H1 (cell line): ENCODE data around the gene STAT3. TPM values are rescaled to one million over a fixed set of nuclear protein-coding genes. Genes with fewer than 3 reads are reported as not detected.

ENCODE experiments used
- CTCF ChIA-PET: fragments of 300-600 bp; sonication (Branson Sonifier 250); formaldehyde crosslinking; loops from one replicate; lab custom pipeline; 2021; ENCODE audit not compliant: partially characterized antibody; lab: Charles Lee
- POLR2A ChIA-PET: fragments of 300-600 bp; sonication (Branson Sonifier 250); formaldehyde crosslinking; loops from one replicate; lab custom pipeline; 2021; ENCODE audit warnings: inconsistent platforms; ENCODE audit not compliant: partially characterized antibody; lab: Charles Lee
- DNase-seq, 2 experiments: peaks; one replicate each; pipeline versions ENCODE4 v3.0.0 to v3.0.0-alpha.2; 2010 to 2022; ENCODE audit warnings: low spot score in 2 of 2, low read depth in 1 of 2, mixed read lengths in 1 of 2
- FAIRE-seq: peaks from 2 replicates; lab custom pipeline; 2011; peaks lifted over from hg19 to GRCh38; lab: Jason Lieb, UNC
- H2AFZ ChIP-seq: 2 replicates; pipeline ENCODE4 v1.8.1; 2012; ENCODE audit warnings: low read length, inconsistent platforms
- H2AK5ac ChIP-seq: 2 replicates; pipeline ENCODE4 v1.6.1; 2013; ENCODE audit warnings: low read depth, low read length
- H2BK120ac ChIP-seq: replicated peaks from 2 replicates; pipeline ENCODE3; 2013; ENCODE audit warnings: low read depth, low read length, inconsistent platforms
- H2BK12ac ChIP-seq: 2 replicates; pipeline ENCODE4 v1.6.1; 2013; ENCODE audit warnings: low read depth, low read length
- H2BK15ac ChIP-seq: 2 replicates; pipeline ENCODE4 v1.6.1; 2013; ENCODE audit warnings: low read length
- H2BK20ac ChIP-seq: 2 replicates; pipeline ENCODE4 v1.6.1; 2013; ENCODE audit warnings: low read length
- H2BK5ac ChIP-seq: 2 replicates; pipeline ENCODE4 v1.6.1; 2013; ENCODE audit warnings: low read depth, low read length
- H3K14ac ChIP-seq: 2 replicates; pipeline ENCODE4 v1.6.1; 2013; ENCODE audit warnings: inconsistent platforms; ENCODE audit not compliant: insufficient read length
- H3K18ac ChIP-seq: 2 replicates; pipeline ENCODE4 v1.6.1; 2013; ENCODE audit warnings: low read length; ENCODE audit errors: extremely low read depth
- H3K23ac ChIP-seq: 2 replicates; pipeline ENCODE4 v1.6.1; 2013; ENCODE audit warnings: inconsistent platforms; ENCODE audit not compliant: insufficient read length
- H3K23me2 ChIP-seq: 2 replicates; pipeline ENCODE4 v1.6.1; 2013; ENCODE audit warnings: low read depth, low read length
- H3K27ac ChIP-seq: 2 replicates; pipeline ENCODE4 v1.6.1; 2011; ENCODE audit warnings: low read depth, low read length, inconsistent platforms
- H3K27me3 ChIP-seq, 4 experiments: replicated peaks in 1 of 4; 1 replicate in 1 of 4; 2 replicates in 3 of 4; pipeline versions ENCODE4 v1.6.1 to v1.8.1; 2011 to 2013; ENCODE audit warnings: low read length in 3 of 4, mild to moderate bottlenecking in 3 of 4, inconsistent platforms in 2 of 4, mixed read lengths in 2 of 4, moderate library complexity in 1 of 4; ENCODE audit not compliant: control insufficient read depth in 3 of 4, insufficient read depth in 3 of 4; ENCODE audit errors: extremely low read depth in 1 of 4
- H3K36me3 ChIP-seq, 4 experiments: 2 replicates each; pipeline versions ENCODE4 v1.6.1 to v1.8.1; 2011 to 2013; ENCODE audit warnings: mild to moderate bottlenecking in 4 of 4, low read length in 3 of 4, moderate library complexity in 2 of 4, control low read depth in 1 of 4, inconsistent platforms in 1 of 4; ENCODE audit not compliant: insufficient read depth in 4 of 4, control insufficient read depth in 2 of 4
- H3K4ac ChIP-seq: replicated peaks from 2 replicates; pipeline ENCODE3; 2013; ENCODE audit warnings: low read length, low read depth, mixed read lengths, inconsistent platforms; ENCODE audit not compliant: insufficient read length
- H3K4me1 ChIP-seq, 4 experiments: replicated peaks in 1 of 4; 1 replicate in 1 of 4; 2 replicates in 3 of 4; pipeline versions ENCODE4 v1.6.1 to v1.8.1; 2011 to 2013; ENCODE audit warnings: low read length in 3 of 4, inconsistent platforms in 2 of 4, mixed read lengths in 1 of 4; ENCODE audit not compliant: insufficient read depth in 4 of 4, control insufficient read depth in 3 of 4
- H3K4me2 ChIP-seq, 2 experiments: 2 replicates each; pipeline versions ENCODE4 v1.6.1 to v1.8.1; 2011 to 2013; ENCODE audit warnings: low read depth in 2 of 2, low read length in 2 of 2, control low read depth in 1 of 2, inconsistent platforms in 1 of 2, mild to moderate bottlenecking in 1 of 2; ENCODE audit not compliant: insufficient read depth in 1 of 2
- H3K4me3 ChIP-seq, 4 experiments: fragments of 200-600, 300-600 bp in 1 of 4; sonication (generic), shearing (Covaris generic), sonication (Bioruptor Twin) in 1 of 4; 2 replicates each; pipeline versions ENCODE4 v1.5.1 to v1.8.1; 2011 to 2016; ENCODE audit warnings: low read length in 4 of 4, low read depth in 3 of 4, control low read depth in 2 of 4, inconsistent platforms in 2 of 4, mild to moderate bottlenecking in 2 of 4, mixed read lengths in 1 of 4, moderate library complexity in 1 of 4; ENCODE audit not compliant: insufficient read depth in 2 of 4; ENCODE audit errors: extremely low read depth in 1 of 4
- H3K56ac ChIP-seq: replicated peaks from 2 replicates; pipeline ENCODE3; 2013; ENCODE audit warnings: low read depth, mild to moderate bottlenecking, mixed read lengths, low read length, inconsistent platforms; ENCODE audit not compliant: insufficient read length
- H3K79me1 ChIP-seq: 2 replicates; pipeline ENCODE4 v1.6.1; 2013; ENCODE audit warnings: low read depth, low read length, control low read depth
- H3K79me2 ChIP-seq, 2 experiments: 2 replicates each; pipeline versions ENCODE4 v1.6.1 to v1.8.1; 2012 to 2013; ENCODE audit warnings: low read length in 2 of 2, mild to moderate bottlenecking in 2 of 2, inconsistent platforms in 1 of 2; ENCODE audit not compliant: insufficient read depth in 2 of 2, control insufficient read depth in 1 of 2
- H3K9ac ChIP-seq, 4 experiments: replicated peaks in 1 of 4; 1 replicate in 1 of 4; 2 replicates in 3 of 4; pipeline versions ENCODE4 v1.6.1 to v1.8.1; 2011 to 2013; ENCODE audit warnings: low read depth in 3 of 4, low read length in 3 of 4, control low read depth in 2 of 4, mild to moderate bottlenecking in 2 of 4, moderate library complexity in 2 of 4, inconsistent platforms in 1 of 4; ENCODE audit errors: extremely low read depth in 1 of 4
- H3K9me3 ChIP-seq, 2 experiments: 2 replicates each; pipeline versions ENCODE4 v1.6.1 to v1.8.1; 2012 to 2013; ENCODE audit warnings: mild to moderate bottlenecking in 2 of 2, moderate library complexity in 2 of 2, control low read depth in 1 of 2, inconsistent platforms in 1 of 2, low read depth in 1 of 2, low read length in 1 of 2, mixed read lengths in 1 of 2; ENCODE audit not compliant: insufficient read depth in 2 of 2
- H4K20me1 ChIP-seq, 2 experiments: replicated peaks in 1 of 2; 2 replicates each; pipeline versions ENCODE3 to v1.8.1; 2011 to 2013; ENCODE audit warnings: inconsistent platforms in 2 of 2, low read length in 2 of 2, mild to moderate bottlenecking in 1 of 2; ENCODE audit not compliant: insufficient read depth in 2 of 2, control insufficient read depth in 1 of 2
- H4K5ac ChIP-seq: 2 replicates; pipeline ENCODE4 v1.6.1; 2013; ENCODE audit warnings: low read length, low read depth, mixed read lengths, inconsistent platforms; ENCODE audit not compliant: insufficient read length
- H4K8ac ChIP-seq: 2 replicates; pipeline ENCODE4 v1.8.0; 2013; ENCODE audit warnings: mild to moderate bottlenecking, moderate library complexity, low read length, inconsistent platforms; ENCODE audit not compliant: insufficient read depth; ENCODE audit errors: extremely low read depth
- H4K91ac ChIP-seq: replicated peaks from 2 replicates; pipeline ENCODE3; 2013; ENCODE audit warnings: low read length, mixed read lengths, inconsistent platforms; ENCODE audit not compliant: insufficient read length
- CBX8 ChIP-seq: fragments of 300-800, 300-1000 bp; sonication (generic); IDR thresholded peaks from 2 replicates; pipeline ENCODE4 v1.7.1; 2016; ENCODE audit warnings: low read depth, low read length, borderline replicate concordance
- RFX5 ChIP-seq: IDR thresholded peaks from 2 replicates; pipeline ENCODE4 v1.6.1; 2011; ENCODE audit warnings: low read depth, low read length, improper control_type of control experiment, borderline replicate concordance
- SP2 ChIP-seq: IDR thresholded peaks from 2 replicates; pipeline ENCODE4 v1.6.1; 2012; ENCODE audit warnings: mild to moderate bottlenecking, low read length, inconsistent platforms
- WGBS, 2 experiments: shearing (Covaris generic) in 1 of 2; methylation state at CpG; one replicate each; pipeline versions ENCODE4 v1.1.6 to v1.1.7; 2013 to 2015; ENCODE audit warnings: low lambda C conversion rate in 2 of 2, mixed read lengths in 2 of 2, inconsistent platforms in 1 of 2, low coverage in 1 of 2, missing lambda C conversion rate in 1 of 2; ENCODE audit not compliant: insufficient replicate concordance in 2 of 2, insufficient coverage in 1 of 2, insufficient read length in 1 of 2; ENCODE audit errors: extremely low coverage in 1 of 2, missing lambda C conversion rate in 1 of 2; 5-methylcytosine and 5-hydroxymethylcytosine counted together
- polyA plus RNA-seq, 7 experiments: library from polyadenylated mRNA; depleted of rRNA in 3 of 7; stranded (reverse) in 5 of 7; unstranded in 2 of 7; fragments of >200 nt in 5 of 7; fragments of 200-250 nt in 2 of 7; gene quantifications; 1 replicate in 5 of 7; 2 replicates in 1 of 7; 4 replicates in 1 of 7; pipeline versions ENCODE4 v1.2.1 to v1.2.3, GENCODE V29; 2011 to 2013; ENCODE audit warnings: missing spikeins in 2 of 7, mixed read lengths in 2 of 7
- total RNA-seq: library from RNA; stranded (reverse); fragmentation: NEBNext Ultra II Directional; extraction: Animal tissue kit (Norgen Biotek cat#: 25700); gene quantifications from 2 replicates; pipeline ENCODE4 v1.2.1, GENCODE V29; 2021

The STAT3 gene
- total and polyA plus RNA-seq, 2 of the 8 experiments (the other 6 are each of a cell fraction or from before 2014, with no cell fraction given), result 38.4 to 94.1 TPM

DNA sequence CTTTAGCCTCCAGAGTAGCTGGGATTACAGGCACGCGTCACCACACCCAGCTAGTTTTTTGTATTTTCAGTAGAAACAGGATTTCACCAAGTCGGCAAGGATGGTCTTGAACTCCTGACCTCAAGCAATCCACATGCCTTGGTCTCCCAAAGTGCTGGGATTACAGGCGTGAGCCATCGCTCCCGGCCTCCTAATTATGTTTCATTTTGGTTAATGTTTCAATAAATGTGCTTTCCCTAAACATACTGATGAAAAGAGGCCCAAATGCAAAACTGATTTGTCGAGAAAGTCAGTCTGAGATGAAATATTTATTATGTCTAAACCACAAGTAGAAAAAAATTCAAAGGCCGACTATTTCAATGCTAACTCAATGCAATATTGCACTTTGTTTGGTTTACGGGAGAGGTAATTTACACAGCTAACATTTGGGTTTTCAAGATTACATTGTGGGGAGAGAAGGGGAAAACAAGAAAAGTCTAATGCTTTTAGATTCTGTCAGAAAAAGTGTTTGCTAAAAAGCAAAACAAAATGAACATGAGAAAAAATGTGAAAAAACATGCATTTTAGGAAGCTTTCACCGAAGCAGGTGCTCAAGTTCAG lies 9.8 kb downstream of the STAT3 start:
- no peak overlapping the region for H2AK5ac ChIP-seq
- H2BK5ac ChIP-seq, result no peak overlapping the region
- no peaks in the 10 kb centered on the region for H3K27me3 ChIP-seq
- WGBS, 2 experiments, result 94% methylated on average over 10 of the region's 10 CpGs; no CpG with 5 or more reads in 1 of the 2 experiments
- H3K9me3 ChIP-seq, result no peaks in the 10 kb centered on the region
- H3K56ac ChIP-seq, result no peak overlapping the region
- no peak overlapping the region for H3K4ac ChIP-seq
- H3K14ac ChIP-seq, result no peak overlapping the region
- TF ChIP-seq SP2 (no peak), RFX5 (no peak), CBX8 (no peak)
- DNase-seq (no peak), FAIRE-seq (no peak)
- H2BK20ac ChIP-seq, result no peak overlapping the region
- H4K91ac ChIP-seq, result no peak overlapping the region
- H3K36me3 ChIP-seq, result no peaks in the 10 kb centered on the region
- H3K79me2 ChIP-seq, result peaks cover 0 to 91% of the 10 kb centered on the region in 2 experiments
- H2BK15ac ChIP-seq, result no peak overlapping the region
- no peak overlapping the region for H2BK120ac ChIP-seq
- no peak overlapping the region for H4K8ac ChIP-seq
- peak overlapping the region in 1 of 2 experiments; percentile 54; a peak in 2 of 4 replicates for H3K4me2 ChIP-seq
- no peak overlapping the region for H3K9ac ChIP-seq
- no peak overlapping the region for H4K5ac ChIP-seq
- no peak overlapping the region for H3K27ac ChIP-seq
- H2AFZ ChIP-seq, result no peak overlapping the region
- peaks cover 0 to 10% of the 10 kb centered on the region in 2 experiments for H4K20me1 ChIP-seq
- no peak overlapping the region for H2BK12ac ChIP-seq
- CTCF ChIA-PET, result interaction anchor here (0.8 to 1.4 kb wide), 3 partner anchors 11 to 56 kb away, joined by 3 to 5 read pairs (median 4); no protein-coding TSS in a partner anchor
- no peaks in the 10 kb centered on the region; the same call in 1 of the 2 replicates for H3K79me1 ChIP-seq
- POLR2A ChIA-PET, result interaction anchor here (0.9 to 1.8 kb wide), 4 partner anchors 9 to 18 kb away, joined by 3 to 6 read pairs (median 5); partner anchors contain the start of gene STAT3
- no peaks in the 10 kb centered on the region; the same call in 1 of the 2 replicates for H3K23me2 ChIP-seq
- H3K4me1 ChIP-seq, result peaks cover 0 to 10% (median 6%) of the 10 kb centered on the region in 4 experiments; a peak in 4 of 7 replicates
- H3K4me3 ChIP-seq, result 0 out of 8 replicates have a peak overlapping the region, but pooled peaks of 1 of the 4 experiments have one; percentile 6
- no peak overlapping the region for H3K23ac ChIP-seq
- H3K18ac ChIP-seq, result no peak overlapping the region
